ENCODE results near the gene NAMPT.

Gene NAMPT

GRCh38 chr7:106205621-106206222 lies 79.1 kb downstream of the NAMPT start:
- Histone ChIP-seq H3K4me3 (no peak overlapping the region), H3K36me3 (ENCODE audit: insufficient read depth, low read length) (no peaks in the 10 kb centered on the region), H3K27ac (no peak overlapping the region), H3K9me3 (ENCODE audit: low read depth, low read length) (no peaks in the 10 kb centered on the region), H3K9ac (ENCODE audit: insufficient read length) (no peak overlapping the region)
- TF ChIP-seq POLR2AphosphoS5 (IDR thresholded peaks at IDR 0.05; ENCODE audit: borderline replicate concordance, low read depth, low read length) (no peak), FOXP2 (optimal IDR thresholded peaks at IDR 0.05; ENCODE audit: control extremely low read depth, extremely low read length, insufficient read depth) (no peak), EZH2 (IDR thresholded peaks at IDR 0.05) (no peak)
- DNase-seq (ENCODE audit: low read depth, low spot score), result no peak

GRCh38 chr7:106203473-106203872 lies 81.3 kb downstream of the NAMPT start:
- H3K9ac ChIP-seq (ENCODE audit: insufficient read length), result no peak overlapping the region
- H3K4me3 ChIP-seq, result no peak overlapping the region
- TF ChIP-seq EZH2 (IDR thresholded peaks at IDR 0.05) (no peak), POLR2AphosphoS5 (IDR thresholded peaks at IDR 0.05; ENCODE audit: borderline replicate concordance, low read depth, low read length) (no peak), FOXP2 (optimal IDR thresholded peaks at IDR 0.05; ENCODE audit: control extremely low read depth, extremely low read length, insufficient read depth) (no peak)
- no peak for DNase-seq (ENCODE audit: low read depth, low spot score)
- no peaks in the 10 kb centered on the region for H3K36me3 ChIP-seq (ENCODE audit: insufficient read depth, low read length)
- H3K9me3 ChIP-seq (ENCODE audit: low read depth, low read length), result no peaks in the 10 kb centered on the region
- no peak overlapping the region for H3K27ac ChIP-seq

- no peak for TF ChIP-seq FOXP2 (optimal IDR thresholded peaks at IDR 0.05; ENCODE audit: control extremely low read depth, extremely low read length, insufficient read depth)
- TF ChIP-seq EZH2 (IDR thresholded peaks at IDR 0.05), result no peak
- TF ChIP-seq POLR2AphosphoS5 (IDR thresholded peaks at IDR 0.05; ENCODE audit: borderline replicate concordance, low read depth, low read length), result no peak
- Histone ChIP-seq H3K36me3 (ENCODE audit: insufficient read depth, low read length) (no peaks in the 10 kb centered on the region), H3K9me3 (ENCODE audit: low read depth, low read length) (no peaks in the 10 kb centered on the region), H3K9ac (ENCODE audit: insufficient read length) (no peak overlapping the region), H3K27ac (no peak overlapping the region), H3K4me3 (no peak overlapping the region)
- DNase-seq (ENCODE audit: low read depth, low spot score), result no peak
Observed at GRCh38 chr7:106201164-106201563, 83.6 kb downstream of the NAMPT start.

- Histone ChIP-seq H3K9me3 (ENCODE audit: low read depth, low read length) (no peaks in the 10 kb centered on the region), H3K9ac (ENCODE audit: insufficient read length) (no peak overlapping the region), H3K27ac (no peak overlapping the region), H3K36me3 (ENCODE audit: insufficient read depth, low read length) (no peaks in the 10 kb centered on the region), H3K4me3 (no peak overlapping the region)
- no peak for TF ChIP-seq EZH2 (IDR thresholded peaks at IDR 0.05)
- TF ChIP-seq POLR2AphosphoS5 (IDR thresholded peaks at IDR 0.05; ENCODE audit: borderline replicate concordance, low read depth, low read length), result no peak
- no peak for TF ChIP-seq FOXP2 (optimal IDR thresholded peaks at IDR 0.05; ENCODE audit: control extremely low read depth, extremely low read length, insufficient read depth)
- no peak for DNase-seq (ENCODE audit: low read depth, low spot score)
Observed at GRCh38 chr7:106199813-106200364, 84.9 kb downstream of the NAMPT start.

GRCh38 chr7:106199024-106199423 lies 85.8 kb downstream of the NAMPT start:
- Histone ChIP-seq H3K27ac (no peak overlapping the region), H3K4me3 (no peak overlapping the region), H3K9ac (ENCODE audit: insufficient read length) (no peak overlapping the region), H3K9me3 (ENCODE audit: low read depth, low read length) (no peaks in the 10 kb centered on the region), H3K36me3 (ENCODE audit: insufficient read depth, low read length) (no peaks in the 10 kb centered on the region)
- DNase-seq (ENCODE audit: low read depth, low spot score), result no peak
- no peak for TF ChIP-seq FOXP2 (optimal IDR thresholded peaks at IDR 0.05; ENCODE audit: control extremely low read depth, extremely low read length, insufficient read depth)
- TF ChIP-seq POLR2AphosphoS5 (IDR thresholded peaks at IDR 0.05; ENCODE audit: borderline replicate concordance, low read depth, low read length), result no peak
- TF ChIP-seq EZH2 (IDR thresholded peaks at IDR 0.05), result no peak

All from SK-N-MC (cell line).